Type B pancreatic cell (in vitro differentiated cells): ENCODE results near the gene CASQ1. TPM values are rescaled to one million over a fixed set of nuclear protein-coding genes. Genes with fewer than 3 reads are reported as not detected.

Experiments used
- DNase-seq: peaks from one replicate; pipeline ENCODE4 v3.0.0; 2021; ENCODE audit warnings: mixed read lengths; ENCODE audit not compliant: unreplicated experiment; ENCODE audit errors: extremely low spot score
- H3K27ac Mint-ChIP-seq: 2 replicates; pipeline ENCODE4 v1.8.0; 2021; ENCODE audit warnings: mild to moderate bottlenecking, mixed read lengths
- H3K27me3 Mint-ChIP-seq: 2 replicates; pipeline ENCODE4 v1.8.0; 2021; ENCODE audit warnings: mixed read lengths
- H3K36me3 Mint-ChIP-seq: 2 replicates; pipeline ENCODE4 v1.8.0; 2021; ENCODE audit warnings: mixed read lengths
- H3K4me1 Mint-ChIP-seq: one replicate; pipeline ENCODE4 v1.8.0; 2021; ENCODE audit warnings: mixed read lengths; ENCODE audit not compliant: unreplicated experiment
- H3K4me3 Mint-ChIP-seq: 2 replicates; pipeline ENCODE4 v1.8.0; 2021; ENCODE audit warnings: mild to moderate bottlenecking, mixed read lengths
- H3K9me3 Mint-ChIP-seq: 2 replicates; pipeline ENCODE4 v1.8.0; 2021; ENCODE audit warnings: mixed read lengths
- total RNA-seq: library from RNA; stranded (reverse); gene quantifications from 2 replicates; pipeline ENCODE4 v1.2.1, GENCODE V29; 2021; ENCODE audit warnings: low replicate concordance
- TF ChIP-seq, protein P1 (sequence below): fragments of 200-600 bp; sonication (generic); conservative IDR thresholded peaks from 2 replicates; pipeline ENCODE4 v1.5.0; 2021; ENCODE audit warnings: antibody characterized with exemption, mild to moderate bottlenecking

The CASQ1 gene
- total RNA-seq, 1 donor from 2014 or later, result 0.46 TPM

DNA sequence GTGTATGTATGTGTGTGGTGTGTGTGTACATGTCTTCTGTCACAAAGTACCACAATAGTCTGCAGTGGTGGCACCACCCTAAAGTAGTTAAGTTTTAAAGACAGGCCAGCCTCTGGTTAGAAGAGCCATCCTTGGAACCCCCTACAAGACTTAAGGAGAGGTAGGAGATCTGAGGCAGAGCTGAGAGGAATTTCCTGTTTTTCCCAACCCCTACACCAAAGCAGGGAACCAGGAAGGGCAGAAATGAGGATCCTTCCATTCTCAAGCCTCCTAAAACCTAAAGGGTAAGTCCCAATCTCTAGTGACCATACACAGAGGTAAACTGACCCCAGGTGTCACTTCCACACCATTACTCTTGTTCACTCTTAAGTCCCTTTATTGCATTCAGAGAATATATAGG, 25.9 kb downstream of the CASQ1 start:
- no peak for DNase-seq
- TF ChIP-seq, protein P1, sequence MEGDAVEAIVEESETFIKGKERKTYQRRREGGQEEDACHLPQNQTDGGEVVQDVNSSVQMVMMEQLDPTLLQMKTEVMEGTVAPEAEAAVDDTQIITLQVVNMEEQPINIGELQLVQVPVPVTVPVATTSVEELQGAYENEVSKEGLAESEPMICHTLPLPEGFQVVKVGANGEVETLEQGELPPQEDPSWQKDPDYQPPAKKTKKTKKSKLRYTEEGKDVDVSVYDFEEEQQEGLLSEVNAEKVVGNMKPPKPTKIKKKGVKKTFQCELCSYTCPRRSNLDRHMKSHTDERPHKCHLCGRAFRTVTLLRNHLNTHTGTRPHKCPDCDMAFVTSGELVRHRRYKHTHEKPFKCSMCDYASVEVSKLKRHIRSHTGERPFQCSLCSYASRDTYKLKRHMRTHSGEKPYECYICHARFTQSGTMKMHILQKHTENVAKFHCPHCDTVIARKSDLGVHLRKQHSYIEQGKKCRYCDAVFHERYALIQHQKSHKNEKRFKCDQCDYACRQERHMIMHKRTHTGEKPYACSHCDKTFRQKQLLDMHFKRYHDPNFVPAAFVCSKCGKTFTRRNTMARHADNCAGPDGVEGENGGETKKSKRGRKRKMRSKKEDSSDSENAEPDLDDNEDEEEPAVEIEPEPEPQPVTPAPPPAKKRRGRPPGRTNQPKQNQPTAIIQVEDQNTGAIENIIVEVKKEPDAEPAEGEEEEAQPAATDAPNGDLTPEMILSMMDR, result no peak
- Mint-ChIP-seq H3K4me1 (peaks cover 15% of the 10 kb centered on the region), H3K36me3 (peaks cover 43% of the 10 kb centered on the region), H3K27me3 (no peaks in the 10 kb centered on the region), H3K4me3 (no peak overlapping the region), H3K27ac (peak overlapping the region; percentile 2), H3K9me3 (no peaks in the 10 kb centered on the region)

DNA sequence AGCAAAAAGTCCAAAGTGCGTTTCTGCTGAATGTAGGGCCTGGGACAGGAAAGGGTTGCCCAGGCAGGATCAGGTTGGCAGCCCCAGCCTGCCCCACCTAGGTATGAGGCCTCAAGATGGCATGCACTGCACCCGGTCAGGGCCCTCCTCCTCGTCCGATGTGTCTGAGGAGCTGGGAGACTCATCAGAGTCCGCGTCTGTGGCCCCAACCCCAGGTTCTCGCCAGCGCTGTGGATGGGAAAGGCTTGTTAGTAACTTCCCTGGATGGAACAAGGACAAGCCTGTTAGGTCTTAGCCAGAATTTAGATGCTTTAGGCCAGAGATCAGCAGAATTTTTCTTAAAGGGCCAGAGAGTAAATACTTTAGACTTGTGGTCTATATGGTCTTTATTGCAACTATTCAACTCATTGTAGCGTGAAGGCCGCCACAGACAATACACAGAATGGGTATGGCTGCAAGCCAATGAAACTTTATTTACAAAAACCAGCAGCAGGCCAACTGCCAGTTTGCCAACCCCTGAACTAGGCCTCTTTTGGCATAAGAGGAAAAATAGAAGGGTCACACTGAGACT, 27.2 kb downstream of the CASQ1 start:
- no peak overlapping the region for H3K27ac Mint-ChIP-seq
- no peak overlapping the region for H3K4me3 Mint-ChIP-seq
- H3K27me3 Mint-ChIP-seq, result no peaks in the 10 kb centered on the region
- no peak for DNase-seq
- TF ChIP-seq, protein P1, result no peak
- H3K9me3 Mint-ChIP-seq, result no peaks in the 10 kb centered on the region
- peaks cover 38% of the 10 kb centered on the region for H3K36me3 Mint-ChIP-seq
- peaks cover 15% of the 10 kb centered on the region for H3K4me1 Mint-ChIP-seq

DNA sequence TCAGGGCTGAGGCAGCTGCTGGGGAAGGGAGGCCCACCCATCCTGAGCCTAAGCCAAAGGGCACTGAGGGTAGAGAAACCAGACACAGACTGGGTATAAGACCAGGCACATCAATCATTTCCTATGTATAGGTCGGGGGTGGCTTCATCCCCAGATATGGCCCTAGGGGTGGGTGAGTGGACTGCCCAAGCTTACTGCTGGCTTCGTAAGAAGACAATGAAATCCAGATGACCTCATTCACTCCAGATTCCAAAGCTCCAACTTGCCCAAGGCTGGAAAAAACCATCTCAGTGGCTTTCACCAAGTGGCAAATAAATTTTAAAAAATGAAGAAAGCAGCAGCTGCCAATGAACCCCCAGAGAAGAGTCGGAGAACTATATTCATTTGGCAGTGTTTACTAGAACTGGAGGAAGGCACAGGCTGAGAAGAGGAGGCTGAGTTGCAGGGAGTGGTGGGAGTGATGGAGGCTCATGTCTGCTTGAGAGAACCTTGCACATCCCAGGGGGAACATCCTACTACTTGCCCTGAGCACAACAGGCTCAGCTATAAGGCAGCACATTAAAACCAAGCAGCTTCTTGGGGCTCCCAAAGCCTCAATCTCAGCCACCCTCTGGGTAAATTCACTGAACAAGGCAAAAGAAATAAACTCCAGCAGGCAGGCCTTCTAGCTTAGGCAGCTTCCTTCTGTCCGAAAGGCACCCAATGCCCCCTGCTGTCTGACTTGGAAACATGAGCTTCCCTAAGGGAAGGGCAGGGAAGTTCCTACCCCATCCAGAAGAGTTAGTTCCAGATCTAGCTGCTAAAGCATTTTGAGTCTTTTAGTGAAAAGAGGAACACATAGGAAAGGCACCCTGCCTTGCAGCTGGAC, 28.9 kb downstream of the CASQ1 start:
- no peaks in the 10 kb centered on the region for H3K9me3 Mint-ChIP-seq
- H3K36me3 Mint-ChIP-seq, result peaks cover 32% of the 10 kb centered on the region
- DNase-seq, result no peak
- peaks cover 12% of the 10 kb centered on the region for H3K4me1 Mint-ChIP-seq
- H3K27ac Mint-ChIP-seq, result peak overlapping the region; percentile 3
- no peaks in the 10 kb centered on the region for H3K27me3 Mint-ChIP-seq
- no peak overlapping the region for H3K4me3 Mint-ChIP-seq
- TF ChIP-seq, protein P1, result peak; percentile 72

DNA sequence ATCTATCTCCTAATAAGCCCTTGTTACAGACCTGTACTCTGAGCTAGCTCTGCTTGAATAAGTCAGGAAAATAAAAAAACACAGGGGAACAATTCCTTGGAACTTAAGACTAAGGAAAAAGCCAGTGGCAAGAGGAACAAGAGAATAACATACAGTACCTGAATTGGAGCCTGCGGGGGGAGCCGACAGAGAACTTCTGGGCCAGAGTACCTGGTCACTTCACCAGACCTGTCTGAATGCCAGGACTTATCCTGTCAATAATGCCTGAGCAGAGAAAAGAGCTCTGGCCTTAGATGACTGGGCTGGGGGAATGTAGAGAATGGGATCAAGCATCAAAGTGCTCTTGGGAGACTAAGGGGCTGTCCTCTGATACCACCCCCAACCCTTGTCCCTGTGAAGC, 29.9 kb downstream of the CASQ1 start:
- Mint-ChIP-seq H3K4me1 (peaks cover 4% of the 10 kb centered on the region), H3K27me3 (no peaks in the 10 kb centered on the region), H3K9me3 (no peaks in the 10 kb centered on the region), H3K36me3 (peaks cover 23% of the 10 kb centered on the region), H3K27ac (peak overlapping the region; percentile 3), H3K4me3 (no peak overlapping the region)
- TF ChIP-seq, protein P1, result no peak
- no peak for DNase-seq

DNA sequence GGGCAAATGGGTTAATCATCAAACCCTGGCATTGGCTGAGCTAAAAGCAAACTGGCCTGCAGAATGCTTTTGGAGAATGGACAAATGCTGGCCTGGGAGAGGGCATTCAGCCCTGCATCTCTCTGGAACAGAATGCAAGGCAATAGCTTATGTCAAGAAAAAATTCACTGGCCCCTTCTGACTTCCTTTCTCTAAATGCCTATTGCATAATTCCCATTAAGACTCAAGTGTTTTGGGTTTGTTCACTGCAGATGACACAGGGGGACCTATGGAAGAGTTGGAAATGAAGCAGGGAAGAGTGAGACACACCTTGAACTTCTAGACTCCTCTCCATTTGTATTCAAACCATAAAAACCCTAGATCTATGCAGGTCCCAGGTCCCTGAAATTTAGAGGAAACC, 30.7 kb downstream of the CASQ1 start:
- no peak for DNase-seq
- TF ChIP-seq, protein P1, result no peak
- Mint-ChIP-seq H3K27ac (no peak overlapping the region), H3K4me1 (peaks cover 4% of the 10 kb centered on the region), H3K9me3 (no peaks in the 10 kb centered on the region), H3K4me3 (no peak overlapping the region), H3K36me3 (peaks cover 16% of the 10 kb centered on the region), H3K27me3 (no peaks in the 10 kb centered on the region)
